ENCODE results near the gene MSI2.

Gene MSI2

DNA sequence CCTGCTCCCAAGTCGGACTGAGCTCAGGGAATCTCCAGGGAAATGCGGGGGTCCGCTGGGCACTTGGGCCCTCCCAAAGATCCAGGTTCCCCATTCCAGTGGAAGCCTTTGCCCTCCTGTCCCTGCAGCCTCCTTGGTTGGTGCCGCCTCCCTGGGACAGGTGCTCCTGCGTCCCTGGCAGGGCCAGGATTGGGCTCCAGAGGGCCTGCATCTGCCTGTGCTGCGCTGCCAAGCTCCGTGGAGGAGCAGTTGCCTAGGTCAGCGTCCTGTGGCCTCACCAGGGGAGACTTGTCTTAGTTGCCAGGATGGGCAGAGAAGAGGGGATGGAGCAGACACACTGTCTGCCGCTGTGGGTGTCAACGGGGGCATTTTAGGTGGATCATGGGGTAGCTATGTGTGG, 67.1 kb downstream of the MSI2 start:
- DNase-seq = no peak

DNA sequence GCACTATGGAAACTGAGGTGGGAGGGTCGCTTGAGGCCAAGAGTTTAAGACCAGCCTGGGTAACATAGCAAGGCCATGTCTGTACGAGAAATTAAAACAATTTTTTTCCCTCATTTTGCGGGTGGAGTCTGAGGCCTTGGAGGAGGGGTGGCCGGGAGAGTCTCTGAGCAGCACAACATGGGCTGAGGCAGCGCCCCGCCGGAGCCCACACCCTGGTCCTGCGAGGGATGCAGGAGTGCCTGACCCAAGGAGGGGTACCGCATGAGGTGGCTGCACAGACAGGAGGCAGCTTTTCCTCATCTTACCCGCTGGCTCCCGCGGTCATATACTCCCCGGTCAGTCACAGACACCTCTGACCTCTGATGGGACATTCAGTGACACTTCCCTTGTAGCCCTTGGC, 67.7 kb downstream of the MSI2 start:
- DNase-seq = no peak

DNA sequence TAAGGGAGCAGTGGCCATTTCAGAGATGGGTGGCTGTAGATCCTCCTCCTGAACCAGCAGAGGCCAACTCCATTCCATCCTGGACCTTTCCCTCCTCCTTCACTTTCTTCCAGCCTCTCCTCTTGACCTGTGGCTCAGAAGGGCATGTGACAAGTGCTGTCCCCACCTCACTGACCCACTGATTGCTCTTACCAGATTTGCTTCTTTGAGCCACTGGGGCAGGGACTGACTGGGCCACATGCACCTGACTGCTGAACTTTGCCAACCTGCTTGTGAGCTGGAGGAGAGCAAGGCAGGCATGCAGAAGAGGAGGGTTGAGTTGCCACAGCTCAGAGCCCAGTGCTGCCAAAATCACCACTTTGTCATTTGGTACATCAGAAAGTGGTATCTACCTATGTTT, 68.3 kb downstream of the MSI2 start:
- DNase-seq = no peak

DNA sequence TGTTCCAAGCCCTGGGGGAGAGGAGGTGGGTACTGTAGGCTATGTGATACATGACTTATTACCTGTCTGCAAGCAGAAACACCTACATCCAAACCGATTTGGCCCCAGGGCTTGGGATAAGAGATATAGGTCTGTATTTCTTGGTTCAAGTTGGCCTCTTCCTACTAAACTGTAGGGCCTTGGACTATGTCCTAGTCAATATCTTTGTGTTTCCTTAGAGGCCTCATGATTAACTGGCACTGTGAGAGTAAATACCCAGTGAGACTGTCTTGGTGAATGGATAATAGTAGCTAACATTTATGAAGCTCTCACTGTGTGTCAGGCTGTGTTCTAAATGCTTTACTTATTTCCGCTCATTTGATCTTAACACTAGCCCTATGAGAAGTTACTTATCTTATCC, 70.0 kb downstream of the MSI2 start:
- no peak for DNase-seq

DNA sequence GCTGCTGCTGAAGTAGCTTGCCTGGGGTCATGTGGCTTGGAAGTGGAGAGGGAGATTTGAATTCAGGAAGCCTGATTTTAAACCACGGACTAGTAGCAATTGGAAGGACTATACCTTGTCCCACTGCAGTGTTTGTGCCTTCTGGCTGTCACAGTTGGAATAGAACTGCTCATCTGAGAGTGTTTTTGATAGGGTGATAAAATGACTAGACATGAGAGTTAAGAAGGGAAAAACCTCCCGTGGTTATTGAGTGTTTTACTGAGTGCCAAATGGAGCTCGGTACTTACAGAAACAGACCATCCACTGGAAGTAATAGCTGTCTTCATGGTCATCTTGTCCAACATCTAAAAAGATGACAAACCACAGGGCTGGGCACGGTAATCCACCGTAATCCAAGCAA, 70.4 kb downstream of the MSI2 start:
- no peak for DNase-seq

DNA sequence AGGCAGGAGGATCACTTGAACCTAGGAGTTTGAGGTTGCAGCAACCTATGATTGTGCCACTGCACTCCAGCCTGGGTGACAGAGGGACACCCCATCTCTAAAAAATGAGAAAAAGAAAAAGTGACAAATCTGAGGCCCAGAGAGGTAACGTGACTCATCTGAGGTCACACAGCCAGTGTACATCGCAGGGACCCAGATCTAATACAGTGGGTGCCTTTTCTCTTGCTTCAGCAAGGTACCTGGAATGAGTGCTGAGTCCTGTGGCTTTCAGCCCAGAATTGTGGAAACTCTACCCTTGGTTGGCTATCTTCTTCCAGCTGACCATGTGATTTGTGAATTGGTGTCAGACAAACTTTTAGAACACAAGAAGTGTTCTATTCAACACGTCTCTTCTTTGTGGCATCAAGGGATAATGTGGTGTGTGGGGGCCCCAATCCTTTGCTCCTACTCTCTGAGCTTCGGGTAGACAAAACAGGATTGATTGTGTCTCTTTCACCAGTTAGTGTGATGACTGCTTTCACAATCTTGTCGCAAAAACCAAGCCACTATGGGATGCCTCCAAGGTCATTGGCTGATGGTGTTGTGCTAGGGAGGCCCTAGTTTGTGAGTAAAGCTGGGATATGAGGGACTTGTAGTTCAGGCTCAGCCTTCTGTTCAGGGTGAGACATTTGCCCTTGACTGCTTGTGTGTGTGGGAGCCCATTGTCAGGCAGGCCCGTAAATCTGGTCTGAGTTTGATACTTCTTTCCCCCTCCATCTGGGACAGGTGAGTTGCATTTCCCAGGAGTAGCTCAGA, 71.0 kb downstream of the MSI2 start:
- DNase-seq = no peak

DNA sequence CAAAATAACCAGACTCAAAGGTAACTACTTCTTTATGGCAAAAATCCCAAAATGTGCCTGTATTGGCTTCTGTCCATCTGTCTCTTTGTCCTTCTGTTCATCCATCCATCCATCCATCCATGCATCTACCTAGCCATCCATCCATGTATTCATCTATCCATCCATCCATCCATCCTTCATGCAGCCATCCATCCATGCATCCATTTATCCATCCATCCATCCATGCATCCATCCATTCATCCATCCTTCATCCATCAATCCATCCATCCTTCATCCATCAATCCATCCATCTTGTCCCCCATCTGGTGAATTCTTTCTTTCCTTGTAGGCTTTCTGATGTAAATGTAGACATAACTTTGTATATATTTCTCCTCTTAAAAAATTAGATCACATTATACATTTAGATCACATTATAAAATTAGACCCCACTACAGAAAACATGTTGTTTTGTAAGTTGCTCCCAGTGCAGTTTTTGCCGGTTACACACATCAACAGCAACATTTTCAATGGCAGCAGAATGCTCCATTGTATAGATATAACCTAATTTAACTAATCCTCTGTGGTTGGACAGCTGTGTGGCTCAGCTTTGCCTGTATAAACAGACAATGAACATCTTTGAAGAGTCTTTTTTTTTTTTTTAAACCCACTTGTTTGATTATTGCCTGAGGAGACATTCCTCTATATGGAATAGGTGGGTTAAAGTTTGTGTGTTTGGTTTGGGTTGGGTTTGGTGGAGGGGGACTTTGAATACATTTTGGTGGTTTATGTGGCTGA, 72.0 kb downstream of the MSI2 start:
- DNase-seq = no peak

DNA sequence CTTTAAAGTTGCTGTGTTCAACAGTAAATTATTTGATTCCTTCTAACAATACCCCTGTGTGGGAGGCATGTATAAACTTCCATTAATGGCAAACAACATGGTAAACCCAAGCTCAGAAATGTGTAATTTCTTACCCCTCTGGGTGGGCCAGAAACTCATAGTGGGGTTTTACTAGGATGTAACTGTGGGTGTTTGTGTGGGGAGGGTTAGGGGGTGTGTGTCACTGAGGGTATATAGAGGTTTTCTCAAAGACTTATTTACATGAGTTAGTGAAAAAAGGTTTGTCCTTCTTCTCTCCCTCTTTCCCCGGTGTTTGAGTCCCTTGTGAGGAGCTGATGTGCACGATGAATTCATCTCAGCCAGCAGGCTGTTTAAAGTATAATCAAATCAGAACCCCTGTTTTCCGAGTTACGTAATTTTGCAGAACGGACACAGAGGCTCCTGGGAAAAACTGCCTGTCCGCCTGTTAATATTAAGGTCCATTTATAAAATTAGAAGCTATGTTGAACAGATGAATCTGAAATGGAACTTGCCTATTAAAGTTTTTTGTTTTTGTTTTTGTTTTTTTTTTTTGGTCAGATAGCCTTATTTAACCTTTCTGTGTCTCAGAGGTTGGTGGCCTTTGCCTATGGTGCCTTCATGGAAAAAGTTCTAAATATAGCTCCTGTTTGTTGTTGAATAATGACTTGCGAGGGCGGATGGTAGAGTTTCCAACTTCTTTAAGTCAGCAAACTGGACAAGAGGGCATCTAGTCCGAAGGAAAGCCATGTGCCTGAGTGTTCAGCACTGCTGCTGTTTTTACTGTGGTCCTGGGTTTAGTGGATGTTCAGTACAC, 73.3 kb downstream of the MSI2 start:
- no peak for DNase-seq

DNA sequence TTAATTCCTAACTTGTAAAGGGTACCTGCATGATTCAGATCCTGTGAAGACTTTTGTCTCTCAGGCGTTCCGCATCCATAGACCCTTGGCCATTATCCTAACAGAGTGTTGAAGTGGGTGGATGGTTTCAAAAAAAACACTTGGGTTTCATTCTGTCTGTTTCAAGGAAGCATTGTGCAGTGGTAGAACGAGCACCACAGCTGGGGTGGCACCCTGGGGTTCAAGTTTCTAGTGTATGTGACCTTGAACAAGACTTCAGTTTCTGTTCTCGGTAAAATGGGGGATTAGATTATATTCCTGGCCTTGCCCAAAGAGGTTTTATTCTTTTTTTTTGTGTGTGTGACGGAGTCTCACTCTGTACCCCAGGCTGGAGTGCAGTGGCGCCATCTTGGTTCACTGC, 74.3 kb downstream of the MSI2 start:
- DNase-seq = no peak

DNA sequence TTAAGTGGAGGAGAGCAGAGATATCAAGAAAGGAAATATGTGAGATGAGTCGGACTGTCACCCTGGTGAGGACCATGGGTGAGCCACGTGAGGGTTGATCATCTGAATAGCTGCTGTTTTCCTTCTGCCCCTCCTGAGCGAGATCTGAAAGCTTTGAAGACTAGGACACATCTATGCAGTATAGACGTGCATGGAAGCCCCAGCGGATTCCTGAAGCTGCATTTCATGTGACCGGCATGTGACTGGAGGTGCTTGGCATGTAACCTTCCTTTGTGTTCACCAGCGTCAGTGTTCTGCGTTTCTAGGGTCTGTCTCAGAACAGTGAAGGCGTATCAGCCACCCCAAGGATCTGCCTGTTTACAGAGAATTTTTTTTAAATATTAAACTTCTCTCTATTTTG, 75.1 kb downstream of the MSI2 start:
- DNase-seq = no peak

DNA sequence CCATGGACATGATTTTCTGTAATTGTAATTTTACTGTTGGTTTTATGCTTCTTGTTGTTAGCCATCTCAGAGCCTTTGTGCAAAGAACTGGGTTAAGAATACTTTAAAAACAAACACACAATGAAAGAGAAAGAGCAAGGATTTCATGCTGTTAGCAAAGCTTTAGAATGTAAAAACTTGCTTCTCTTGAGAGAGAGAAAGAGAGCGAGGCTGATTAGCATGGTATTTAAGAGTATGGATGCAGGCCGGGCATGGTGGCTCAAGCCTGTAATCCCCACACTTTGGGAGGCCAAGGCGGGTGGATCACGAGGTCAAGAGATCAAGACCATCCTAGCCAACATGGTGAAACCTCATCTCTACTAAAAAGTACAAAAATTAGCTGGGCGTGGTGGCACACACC, 76.2 kb downstream of the MSI2 start:
- DNase-seq = no peak

DNA sequence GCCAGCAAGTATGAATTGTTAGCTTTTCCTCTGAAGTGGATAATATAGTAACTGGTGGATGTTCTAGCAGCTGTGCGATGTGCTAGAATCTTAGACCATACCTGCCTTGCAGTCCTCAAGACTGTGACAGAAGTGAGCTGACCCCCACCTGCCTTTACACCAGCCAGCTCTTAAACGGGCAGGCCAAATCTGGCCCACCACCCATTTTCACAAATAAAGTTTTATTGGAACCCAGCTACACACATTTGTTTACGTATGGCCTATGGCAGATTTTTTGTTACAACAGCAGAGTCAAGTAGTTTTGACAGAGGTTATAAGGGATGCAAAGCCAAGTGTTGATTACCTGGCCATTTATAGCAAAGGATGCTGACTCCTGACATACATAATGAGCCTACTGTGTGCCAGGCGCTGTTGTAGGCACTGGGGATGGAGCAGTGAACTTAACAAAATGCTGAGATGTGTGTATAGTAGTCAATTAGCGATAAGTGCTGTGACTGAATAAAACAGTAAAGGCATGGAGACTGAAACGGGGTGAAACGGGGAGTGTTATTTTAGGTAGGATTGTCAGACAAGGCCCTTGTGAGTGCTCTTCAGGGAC, 79.0 kb downstream of the MSI2 start:
- DNase-seq = no peak

DNA sequence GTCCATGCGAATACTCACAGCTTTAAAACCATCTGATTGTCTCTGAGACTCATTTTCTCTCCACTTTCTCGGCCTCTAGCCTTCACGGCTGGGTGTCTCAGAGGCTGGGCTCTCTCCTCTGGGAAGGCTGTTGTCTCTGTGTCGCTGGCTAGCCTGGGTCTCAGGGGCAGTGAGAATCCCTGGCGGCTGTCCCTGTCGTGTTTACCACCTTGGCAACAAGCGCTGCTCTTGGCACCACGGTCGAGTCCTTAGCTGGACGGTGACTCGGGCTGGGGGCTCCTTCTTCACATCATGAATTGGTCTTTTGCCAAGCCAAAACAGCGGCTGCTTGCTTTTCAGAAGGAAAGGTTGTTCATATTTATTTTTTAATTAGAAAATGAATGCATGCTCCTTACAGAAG, 81.1 kb downstream of the MSI2 start:
- no peak for DNase-seq

DNA sequence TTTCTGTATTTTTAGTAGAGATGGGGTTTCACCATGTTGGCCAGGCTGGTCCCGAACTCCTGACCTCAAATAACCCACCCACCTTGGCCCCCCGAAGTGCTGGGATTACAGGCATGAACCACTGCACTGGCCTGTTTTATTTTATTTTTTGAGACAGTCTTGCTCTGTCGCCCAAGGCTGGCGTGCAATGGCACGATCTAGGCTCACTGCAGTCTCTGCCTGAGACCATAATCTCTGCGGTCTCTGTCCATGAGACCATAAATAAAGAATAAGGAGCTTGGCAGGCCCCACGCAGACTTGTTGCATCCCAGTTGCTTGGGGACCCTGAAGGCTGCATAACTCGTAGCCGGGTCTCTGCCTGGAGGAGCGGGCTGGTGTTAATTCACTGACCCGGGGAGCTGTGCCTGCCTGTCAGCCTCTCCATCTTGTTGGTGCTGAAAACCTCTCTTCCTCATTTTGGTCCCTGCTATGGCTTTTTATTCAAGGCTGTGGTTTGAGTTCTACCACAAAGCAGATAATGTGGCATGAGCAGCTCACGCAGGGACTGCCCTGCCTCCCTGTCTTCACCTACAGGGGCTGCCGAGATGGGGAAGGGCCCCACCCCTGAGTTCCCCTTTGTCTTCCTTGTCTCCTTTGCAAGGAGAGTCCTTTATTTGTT, 82.1 kb downstream of the MSI2 start:
- no peak for DNase-seq

DNA sequence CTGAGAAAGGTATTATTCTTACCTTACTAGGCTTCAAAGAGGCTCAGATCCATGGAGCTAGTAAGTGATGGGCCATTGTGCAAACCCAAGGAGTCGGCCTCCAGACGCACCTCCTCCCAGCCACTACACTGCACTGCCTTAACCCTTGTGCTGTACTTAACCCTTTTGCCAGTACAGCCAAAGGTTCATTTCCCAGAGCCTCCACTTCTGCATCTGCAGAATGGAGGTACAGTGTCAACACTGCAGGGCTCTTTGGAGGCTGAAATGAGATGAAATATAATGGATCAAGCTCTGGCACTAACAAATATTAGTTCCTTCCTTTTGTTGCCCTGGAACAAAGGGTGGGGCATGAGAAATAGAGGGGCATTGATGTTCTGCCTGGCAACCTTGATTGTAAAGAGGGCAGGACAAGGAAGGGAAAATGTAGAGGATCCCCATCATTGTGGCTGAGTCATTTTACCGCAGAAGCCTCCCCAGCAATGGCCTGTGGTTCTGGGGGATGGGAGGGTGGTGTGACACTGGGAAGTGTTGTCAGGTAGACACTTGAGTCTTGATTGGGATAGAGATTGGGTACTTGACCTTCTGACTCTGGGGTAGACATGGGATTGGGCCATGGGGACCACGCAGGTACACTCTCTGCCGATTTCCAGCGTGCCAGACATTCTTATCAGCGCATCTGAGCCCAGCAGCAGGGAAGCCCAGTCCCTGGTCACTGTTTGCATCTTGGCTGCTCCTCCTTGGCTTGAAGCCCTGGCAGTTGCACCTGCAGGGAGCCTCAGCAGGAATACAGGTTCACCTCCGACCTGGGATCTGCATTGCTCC, 84.0 kb downstream of the MSI2 start:
- no peak for DNase-seq

DNA sequence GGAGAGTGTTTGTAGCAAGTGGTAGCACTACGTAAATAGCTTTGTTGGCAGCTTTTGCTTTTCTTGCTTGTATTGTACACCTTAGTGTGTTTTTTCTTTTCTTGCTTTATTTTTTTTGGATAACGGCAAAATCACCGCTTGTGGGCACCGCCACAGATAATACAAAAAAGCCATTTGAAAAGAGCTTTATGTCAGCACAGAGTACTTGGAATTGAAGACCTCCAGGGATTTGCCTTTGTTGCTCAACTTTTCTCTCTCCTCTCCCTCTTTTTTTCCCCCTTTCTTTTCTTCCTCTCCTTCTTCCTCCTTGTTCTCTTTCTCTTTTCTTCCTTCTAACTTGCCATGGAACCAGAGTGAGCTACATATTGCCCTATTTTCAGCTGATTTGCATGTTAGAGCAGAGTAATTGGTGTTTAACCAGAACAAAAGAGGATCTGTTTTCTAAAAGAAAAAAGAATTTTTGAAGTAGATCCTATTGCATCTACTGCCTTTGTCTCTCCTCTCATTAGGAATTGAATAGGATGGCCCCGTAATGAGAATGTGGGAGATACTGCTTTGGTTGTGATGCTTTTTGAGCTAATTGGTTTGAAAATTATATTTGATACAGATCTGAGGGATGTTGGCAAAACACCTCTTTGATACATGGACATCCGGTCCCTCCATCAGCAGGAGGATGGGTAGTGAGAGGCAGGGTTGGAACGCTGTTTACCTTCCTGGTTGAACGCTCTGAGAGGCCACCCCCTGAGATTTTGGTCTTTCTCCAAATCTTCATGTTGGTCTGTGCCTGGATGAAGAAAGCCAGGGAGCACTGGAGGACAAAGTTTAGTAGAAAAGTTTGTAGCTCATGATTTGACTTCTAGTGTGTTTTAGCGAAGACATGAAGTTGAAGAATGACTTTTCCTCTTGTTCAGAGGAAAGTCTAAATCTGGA, 85.6 kb downstream of the MSI2 start:
- no peak for DNase-seq

DNA sequence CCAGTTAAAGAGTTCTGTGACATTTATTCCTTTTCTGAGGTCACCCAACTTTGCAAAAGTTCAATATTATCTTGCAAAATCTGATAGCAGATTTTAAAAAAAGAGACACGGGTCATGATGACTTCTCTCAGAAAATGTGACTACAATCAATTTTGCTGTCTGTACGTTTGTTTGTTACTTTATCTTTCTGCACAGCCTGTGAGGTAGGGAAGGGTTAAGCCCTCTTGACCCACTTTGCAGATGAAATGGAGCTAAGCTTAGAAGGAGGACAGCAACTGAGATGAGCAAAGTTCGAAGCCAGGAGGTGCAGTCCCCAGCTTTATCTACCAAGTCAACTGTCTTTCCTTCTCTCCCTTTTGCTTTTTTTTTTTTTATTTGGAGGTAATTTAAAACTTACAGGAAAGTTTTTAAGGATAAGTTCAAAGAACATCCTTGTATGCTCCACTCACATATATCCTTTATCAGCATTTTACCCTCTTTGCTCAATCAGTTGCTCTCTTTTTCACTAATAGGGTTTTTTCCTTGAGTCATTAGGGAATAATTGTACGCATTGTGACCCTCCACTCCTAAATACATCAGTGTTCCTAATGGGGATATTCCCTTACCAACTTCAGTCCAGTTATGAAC, 86.8 kb downstream of the MSI2 start:
- DNase-seq = no peak

DNA sequence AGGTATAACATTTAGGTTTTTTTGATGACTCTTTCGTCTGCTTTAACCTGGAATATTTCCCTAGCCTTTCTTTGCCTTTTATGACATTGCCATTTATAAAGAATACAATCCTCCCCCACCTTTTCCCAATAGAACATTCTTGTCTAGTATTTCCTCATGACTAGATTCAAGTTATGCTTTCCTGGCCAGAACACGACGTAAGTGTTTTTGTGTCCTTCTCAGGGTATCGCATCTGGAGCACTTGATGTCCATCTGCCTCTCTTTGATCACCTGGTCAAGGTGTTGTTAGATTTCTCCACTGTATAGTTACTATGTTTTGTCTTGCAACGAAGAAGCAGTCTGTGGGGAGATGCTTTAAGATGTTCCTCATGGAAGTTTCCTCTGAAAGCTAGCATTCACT, 87.4 kb downstream of the MSI2 start:
- no peak for DNase-seq

DNA sequence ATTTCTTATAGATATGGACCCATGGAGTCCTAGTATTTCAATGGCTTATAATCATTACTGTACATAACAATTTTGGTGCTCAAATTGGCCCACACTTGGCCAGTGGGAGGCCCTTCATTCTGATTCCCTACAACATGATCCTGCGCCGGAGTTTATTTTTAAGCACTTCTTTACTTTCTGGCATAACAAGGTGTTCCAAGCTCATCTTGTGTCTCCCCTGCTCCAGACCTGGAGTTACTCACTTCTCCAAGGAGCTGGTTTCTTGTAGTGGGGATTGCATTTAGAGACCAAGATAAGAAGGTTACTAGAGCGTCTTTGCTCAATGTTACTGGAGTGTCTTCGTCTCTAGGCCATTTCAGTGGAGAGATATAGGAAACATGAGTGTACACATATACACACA, 87.9 kb downstream of the MSI2 start:
- DNase-seq = no peak
